ENCODE data around the gene FER. TPM values are rescaled to one million over a fixed set of nuclear protein-coding genes. Genes with fewer than 3 reads are reported as not detected.
"Not testable (repeated sequence)": the region's sequence is repeated elsewhere in the genome, so short reads cannot be mapped to it uniquely, and the experiment has no call there.

The FER gene
- total RNA-seq, 1 donor from 2014 or later = 12.8 TPM

DNA sequence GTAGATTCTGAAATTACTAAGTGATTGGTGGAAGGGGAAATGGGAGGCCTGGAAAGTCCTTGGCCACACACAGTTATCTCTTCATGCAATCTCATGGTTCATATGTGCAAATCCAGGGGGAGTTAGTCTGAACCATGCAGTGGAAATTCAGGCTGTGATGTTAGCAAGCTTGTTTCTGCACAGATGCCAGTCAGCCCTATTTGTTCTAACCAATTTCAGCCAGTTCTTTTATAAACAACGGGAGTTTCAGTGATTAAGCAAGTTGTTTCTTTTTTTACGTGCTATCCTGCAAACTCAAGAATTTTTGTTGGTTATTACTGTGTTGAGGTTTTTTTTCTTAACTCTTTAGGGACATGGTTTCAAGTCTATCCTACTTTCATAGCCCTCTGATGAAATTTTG is 298.0 kb downstream of the FER start:
- DNase-seq (no peak), ATAC-seq (ENCODE audit: poor library complexity) (no peak)
- intact Hi-C loops (cut with DNase I) = no loop called here

GRCh38 chr5:109049565-109049964 is 301.9 kb downstream of the FER start:
- intact Hi-C loops (cut with DNase I) = no loop called here
- ATAC-seq (ENCODE audit: poor library complexity) (no peak), DNase-seq (no peak)

DNA sequence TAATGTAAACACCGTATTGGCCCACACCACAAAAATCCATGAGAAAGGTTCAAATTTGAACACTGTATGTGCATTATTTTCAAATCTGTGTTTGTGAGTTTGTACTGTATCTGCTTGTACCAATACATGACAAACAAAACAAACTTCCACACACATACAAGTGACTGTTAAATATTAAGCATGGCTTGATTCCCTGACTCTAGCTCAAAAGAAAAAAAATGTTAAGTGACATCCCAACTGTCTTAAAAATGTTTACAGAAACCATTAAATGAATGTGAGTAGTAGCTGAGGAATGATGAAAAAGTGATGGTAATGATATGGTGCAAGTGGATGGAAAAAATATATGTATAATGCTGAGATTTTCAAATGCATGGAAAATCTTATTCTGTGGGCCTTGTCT is 302.6 kb downstream of the FER start:
- intact Hi-C loops (cut with DNase I); ATAC-seq (ENCODE audit: poor library complexity); DNase-seq: not testable (repeated sequence)

DNA sequence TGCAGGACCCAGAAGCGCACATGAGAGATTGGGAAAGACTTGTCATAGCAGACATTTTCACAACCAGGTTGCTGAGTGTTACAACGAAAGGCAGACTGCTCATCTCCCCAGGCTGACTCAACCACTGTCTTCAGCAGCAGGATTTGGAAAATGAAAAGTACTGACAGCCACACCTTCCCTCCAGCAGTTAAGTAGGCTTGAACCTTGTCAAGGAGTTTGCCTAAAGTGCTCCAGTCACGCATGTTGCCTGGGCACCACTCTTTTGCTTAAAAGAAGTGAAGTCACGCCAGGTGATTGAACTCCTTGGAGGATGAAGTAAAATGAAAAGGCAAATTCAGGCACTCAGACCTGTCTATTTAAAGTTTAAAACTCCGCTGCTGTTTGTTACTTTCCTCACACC is 304.5 kb downstream of the FER start:
- intact Hi-C loops (cut with DNase I); ATAC-seq (ENCODE audit: poor library complexity); DNase-seq: not testable (repeated sequence)

DNA sequence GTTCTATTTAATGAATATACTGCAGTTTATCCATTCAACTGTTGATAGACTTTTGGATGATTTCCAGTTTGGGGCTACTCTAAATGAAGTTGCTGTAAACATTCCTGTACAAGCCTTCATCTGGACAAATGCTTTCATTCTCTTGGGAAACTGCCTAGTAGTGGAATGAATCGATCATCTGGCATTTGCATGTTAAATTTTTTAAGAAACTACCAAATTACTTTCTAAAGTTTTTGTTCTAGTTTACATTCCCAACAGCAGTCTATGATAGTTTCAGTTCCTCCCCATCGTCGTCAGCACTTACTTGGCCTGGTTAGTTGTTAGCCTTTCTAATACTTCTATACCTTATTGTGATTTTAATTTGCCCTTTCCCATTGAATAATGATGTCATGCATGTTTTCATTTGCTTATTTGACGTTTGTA is 306.3 kb downstream of the FER start:
- intact Hi-C loops (cut with DNase I) = no loop called here
- ATAC-seq (ENCODE audit: poor library complexity) (no peak), DNase-seq (no peak)

DNA sequence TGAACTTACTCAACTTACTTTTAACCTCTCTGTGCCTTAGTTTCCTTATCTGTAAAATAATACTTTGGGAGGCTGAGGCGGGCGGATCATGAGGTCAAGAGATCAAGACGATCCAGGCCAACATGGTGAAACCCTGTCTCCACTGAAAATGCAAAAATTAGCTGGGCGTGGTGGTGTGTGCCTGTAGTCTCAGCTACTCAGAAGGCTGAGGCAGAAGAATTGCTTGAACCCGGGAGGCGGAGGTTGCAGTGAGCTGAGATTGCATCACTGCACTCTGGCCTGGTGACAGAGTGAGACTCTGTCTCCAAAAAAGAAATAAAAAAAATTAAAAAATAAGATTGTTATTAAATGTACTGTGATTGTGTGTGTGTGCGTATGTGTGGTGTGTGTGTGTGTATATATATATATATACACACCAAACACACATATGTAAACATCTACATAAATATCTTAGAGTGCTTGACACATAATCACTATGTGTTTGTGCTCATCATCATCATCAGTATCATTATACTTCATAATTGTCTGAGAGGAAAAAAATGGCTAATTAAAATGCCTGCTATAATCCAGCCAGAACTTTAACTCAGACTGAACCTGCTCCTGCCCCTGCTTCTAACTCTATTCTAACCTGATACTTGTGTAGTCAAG is 312.8 kb downstream of the FER start:
- ATAC-seq (ENCODE audit: poor library complexity) (peak; percentile 25), DNase-seq (peak; percentile 30)
- intact Hi-C loops (cut with DNase I) = no loop called here

GRCh38 chr5:109062664-109063063 is 315.0 kb downstream of the FER start:
- intact Hi-C loops (cut with DNase I) = no loop called here

DNA sequence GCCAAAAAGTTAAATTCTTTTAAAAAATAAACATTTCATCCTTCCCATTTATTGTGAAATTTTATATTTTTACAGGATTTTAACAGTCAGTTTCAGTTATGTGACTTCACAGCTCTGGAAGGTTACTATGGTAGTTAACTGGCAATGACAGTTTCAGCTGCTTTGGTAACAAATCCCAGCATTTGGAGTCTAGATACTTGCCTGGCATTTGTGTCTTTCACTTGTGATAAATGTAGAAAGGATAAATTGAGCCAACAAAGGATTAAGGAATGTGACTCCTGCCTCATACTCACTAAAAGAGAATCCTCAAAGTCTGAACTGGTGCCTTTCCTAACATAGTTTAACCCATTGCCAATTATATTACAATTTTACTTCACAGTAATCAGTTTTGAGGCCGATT is 315.5 kb downstream of the FER start:
- no peak for ATAC-seq (ENCODE audit: poor library complexity)
- DNase-seq = no peak
- intact Hi-C loops (cut with DNase I) = no loop called here

More at GRCh38 chr5:109062664-109063063, 315.0 kb downstream of the FER start:
- DNase-seq (no peak), ATAC-seq (ENCODE audit: poor library complexity) (peak; percentile 70)

GRCh38 chr5:109076741-109077140 is 329.0 kb downstream of the FER start:
- DNase-seq (no peak), ATAC-seq (ENCODE audit: poor library complexity) (no peak)
- intact Hi-C loops (cut with DNase I) = no loop called here

DNA sequence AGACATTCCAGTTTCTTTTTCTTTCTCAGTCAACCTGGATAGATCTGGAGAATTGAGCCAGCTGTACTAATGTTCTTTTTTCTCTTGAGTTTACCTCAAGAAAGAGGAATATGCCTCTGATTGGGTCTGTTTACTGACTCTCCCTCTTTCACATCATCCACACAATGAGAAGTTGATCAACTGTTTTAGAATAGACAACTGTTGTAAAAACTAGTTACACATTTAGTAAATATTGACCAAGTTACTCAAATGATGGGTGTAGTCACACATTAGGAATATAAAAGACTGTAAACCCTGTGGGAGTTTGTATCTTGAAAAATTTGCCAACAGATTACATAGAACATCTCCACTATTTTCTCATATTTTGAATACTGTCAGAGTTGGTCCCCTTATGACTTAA is 330.8 kb downstream of the FER start:
- DNase-seq (no peak), ATAC-seq (ENCODE audit: poor library complexity) (no peak)
- intact Hi-C loops (cut with DNase I) = no loop called here

GRCh38 chr5:109080481-109080880 is 332.8 kb downstream of the FER start:
- no peak for ATAC-seq (ENCODE audit: poor library complexity)
- intact Hi-C loops (cut with DNase I) = no loop called here
- no peak for DNase-seq

DNA sequence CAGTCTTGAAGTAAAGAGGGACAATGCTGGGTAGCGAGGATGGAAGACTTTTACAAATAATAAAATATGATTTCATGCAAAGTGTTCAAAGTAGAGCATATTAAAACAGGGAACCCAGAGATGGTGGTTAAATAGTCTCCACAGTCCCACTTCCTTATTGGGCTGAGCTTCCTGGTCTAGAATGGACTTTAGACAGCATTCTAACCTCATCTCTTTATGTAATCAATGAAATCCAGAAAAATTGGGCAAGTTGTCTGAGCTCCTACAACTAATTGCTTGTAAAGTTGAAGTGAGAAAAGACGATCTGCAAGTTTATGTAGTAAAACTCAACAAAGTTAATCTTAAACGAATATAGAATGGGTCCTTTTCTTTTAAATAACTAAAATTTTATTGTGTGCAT is 333.2 kb downstream of the FER start:
- DNase-seq (no peak), ATAC-seq (ENCODE audit: poor library complexity) (no peak)
- intact Hi-C loops (cut with DNase I) = no loop called here

GRCh38 chr5:109083937-109084336 is 336.2 kb downstream of the FER start:
- DNase-seq (no peak), ATAC-seq (ENCODE audit: poor library complexity) (no peak)
- intact Hi-C loops (cut with DNase I) = no loop called here

DNA sequence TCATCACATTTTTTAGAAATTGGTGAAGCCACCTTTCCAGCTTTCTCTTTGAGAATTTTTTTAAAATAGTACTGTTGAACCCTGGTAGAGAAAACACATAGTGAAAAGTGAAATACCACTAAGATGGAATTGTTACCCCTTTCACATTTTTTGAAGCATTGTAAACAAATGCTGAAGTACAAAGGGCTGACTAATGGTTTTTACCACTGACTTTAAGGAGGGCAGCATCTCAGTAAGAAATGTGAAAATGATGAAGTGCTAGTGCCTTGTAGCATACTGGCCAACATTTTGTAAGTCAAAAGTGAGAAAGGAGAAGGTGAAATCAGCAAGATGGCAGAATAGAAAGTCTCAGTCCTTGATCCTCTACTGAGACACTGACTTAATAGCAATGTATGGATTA is 341.5 kb downstream of the FER start:
- intact Hi-C loops (cut with DNase I) = no loop called here
- ATAC-seq (ENCODE audit: poor library complexity) = no peak
- DNase-seq = no peak

DNA sequence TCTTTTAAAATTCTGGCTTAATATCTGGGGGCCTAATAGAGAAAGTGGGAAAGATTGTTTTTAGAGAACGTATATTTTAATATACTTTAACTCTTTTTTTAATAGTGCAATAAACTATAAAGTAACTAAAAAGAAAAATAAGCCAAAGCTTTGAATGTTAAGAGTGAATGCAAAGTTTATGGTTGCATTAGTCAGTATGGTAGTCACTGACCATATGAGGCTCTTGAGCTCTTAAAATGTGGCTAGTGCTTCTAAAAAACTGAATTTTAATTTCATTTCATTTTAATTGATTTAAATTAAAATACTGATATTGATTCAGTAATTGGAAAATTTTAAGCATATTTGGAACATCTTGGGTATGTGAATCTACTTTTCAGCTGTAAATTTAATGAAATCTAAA is 351.4 kb downstream of the FER start:
- intact Hi-C loops (cut with DNase I) = no loop called here
- no peak for DNase-seq
- ATAC-seq (ENCODE audit: poor library complexity) = no peak

GRCh38 chr5:109100971-109101370 is 353.3 kb downstream of the FER start:
- ATAC-seq (ENCODE audit: poor library complexity) = no peak
- intact Hi-C loops (cut with DNase I) = no loop called here
- no peak for DNase-seq

DNA sequence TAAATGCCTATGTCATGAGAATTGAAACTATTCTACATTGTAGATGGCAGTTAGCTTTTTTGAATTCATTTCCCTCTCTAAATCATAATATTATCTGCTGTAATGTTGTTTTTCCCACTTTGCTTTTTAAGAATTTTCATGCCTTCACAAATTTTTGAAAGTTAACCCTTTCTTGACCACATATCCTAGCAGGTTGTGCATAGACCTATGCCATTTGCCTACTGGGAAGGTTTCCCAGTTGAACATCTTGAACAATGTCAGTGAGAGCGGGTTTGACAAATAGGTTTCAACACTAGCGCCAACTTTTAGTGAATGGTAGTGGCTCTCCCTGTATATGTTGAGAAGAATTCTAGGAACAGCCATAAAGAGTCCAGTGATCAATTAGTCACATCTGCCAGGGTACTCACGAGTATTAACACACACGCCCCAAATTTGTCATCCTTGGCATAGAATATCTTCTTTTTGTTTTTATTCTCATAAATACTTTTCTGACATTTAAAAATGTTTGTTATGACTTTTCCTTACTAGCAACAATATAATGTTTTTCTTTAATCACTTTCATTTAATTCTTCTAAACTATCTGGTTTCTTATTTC is 354.5 kb downstream of the FER start:
- DNase-seq (no peak), ATAC-seq (ENCODE audit: poor library complexity) (no peak)
- intact Hi-C loops (cut with DNase I) = no loop called here

GRCh38 chr5:109105631-109106267 is 358.1 kb downstream of the FER start:
- ATAC-seq (ENCODE audit: poor library complexity) (peak; percentile 77), DNase-seq (no peak)
- intact Hi-C loops (cut with DNase I) = no loop called here

DNA sequence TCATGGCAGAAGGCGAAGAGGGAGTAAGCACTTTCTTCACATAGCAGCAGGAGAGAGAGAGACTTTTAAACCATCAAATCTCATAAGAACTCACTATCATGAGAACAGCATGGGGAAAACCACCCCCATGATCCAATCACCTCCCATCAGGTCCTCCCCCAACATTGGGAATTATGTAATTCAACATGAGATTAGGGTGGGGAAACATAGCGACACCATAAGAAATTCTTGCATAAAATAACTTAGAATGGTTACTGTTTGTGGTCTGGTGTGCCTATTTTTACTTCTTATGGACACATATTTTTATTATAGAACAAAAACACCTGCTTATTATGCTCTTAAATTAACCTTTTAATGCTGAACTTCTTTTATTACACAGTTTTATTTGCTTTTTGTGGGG is 364.0 kb downstream of the FER start:
- ATAC-seq (ENCODE audit: poor library complexity) = no peak
- intact Hi-C loops (cut with DNase I) = no loop called here
- no peak for DNase-seq

GRCh38 chr5:109113608-109114007 is 365.9 kb downstream of the FER start:
- intact Hi-C loops (cut with DNase I) = no loop called here
- no peak for DNase-seq
- no peak for ATAC-seq (ENCODE audit: poor library complexity)
